Measurements from ENCODE around the gene TMEM132A.

GRCh38 chr11:60900673-60901404 is 23.4 kb upstream of the TMEM132A start:
- TF ChIP-seq POLR2A (IDR thresholded peaks at IDR 0.05) (no peak), CTCF (IDR thresholded peaks at IDR 0.05) (no peak), POLR2AphosphoS5 (IDR thresholded peaks at IDR 0.05; ENCODE audit: insufficient read depth in 1 of 2, low read depth in 1 of 2) (no peak)

Measured in vagina (tissue), 2 donors.